K562 (cell line): ENCODE measurements around the gene MAS1L. TPM values are rescaled to one million over a fixed set of nuclear protein-coding genes. Genes with fewer than 3 reads are reported as not detected.

ENCODE experiments used
- ATAC-seq: fragments of 200-7000 bp; cut with Tn5 transposase; 3 replicates; pipeline ENCODE4 v1.9.1; 2020; ENCODE audit warnings: moderate library complexity
- BruUV-seq: library from RNA; stranded (reverse); fragments of 400-500 nt; replicated peaks from 2 replicates; lab custom pipeline; 2021; lab: Mats Ljungman, UMichigan
- CTCF ChIA-PET: fragments of 300-600 bp; formaldehyde crosslinking; extraction: SDS; loops from one replicate; lab custom pipeline; 2021; ENCODE audit warnings: low intra/inter-chr PET ratio; lab: Yijun Ruan, JAX
- POLR2A ChIA-PET: fragments of 300-600, 350-650 bp; sonication (Branson Sonifier 250); formaldehyde crosslinking; extraction: SDS; loops from one replicate; lab custom pipeline; 2021; ENCODE audit warnings: antibody characterized with exemption, inconsistent platforms; lab: Yijun Ruan, JAX
- DNase-seq, 4 experiments: peaks; one replicate each; pipeline versions ENCODE4 v3.0.0 to v3.0.0-alpha.2; 2011 to 2018; ENCODE audit warnings: low spot score in 3 of 4, mixed read lengths in 3 of 4; ENCODE audit errors: extremely low read depth in 1 of 4
- FAIRE-seq: peaks from 2 replicates; lab custom pipeline; 2011; peaks lifted over from hg19 to GRCh38; lab: Jason Lieb, UNC
- H2AFZ ChIP-seq: 2 replicates; pipeline ENCODE4 v1.6.0; 2011; ENCODE audit warnings: low read depth, low read length, control low read depth, inconsistent platforms
- H3K27ac ChIP-seq: fragments of 200-600 bp; 3 replicates; pipeline ENCODE4 v1.8.0; 2011; ENCODE audit warnings: low read depth, mild to moderate bottlenecking, control low read depth, inconsistent platforms, low read length, moderate library complexity, mixed read lengths; ENCODE audit errors: extremely low read depth
- H3K27me3 ChIP-seq, 2 experiments: fragments of 300-600 bp in 1 of 2; 2 replicates in 1 of 2; 3 replicates in 1 of 2; pipeline versions ENCODE4 v1.6.0 to v1.8.0; 2011; ENCODE audit warnings: inconsistent platforms in 2 of 2, low read length in 2 of 2, mild to moderate bottlenecking in 1 of 2, mixed read lengths in 1 of 2, moderate library complexity in 1 of 2; ENCODE audit not compliant: control insufficient read depth in 2 of 2, insufficient read depth in 2 of 2
- H3K36me3 ChIP-seq: fragments of 300-600 bp; 3 replicates; pipeline ENCODE4 v1.8.0; 2011; ENCODE audit warnings: mild to moderate bottlenecking, low read length, inconsistent platforms; ENCODE audit not compliant: control insufficient read depth, insufficient read depth
- H3K4me1 ChIP-seq, 2 experiments: fragments of 200-600 bp in 1 of 2; replicated peaks in 1 of 2; 2 replicates in 1 of 2; 3 replicates in 1 of 2; pipeline versions ENCODE4 v1.5.1 to v1.8.0; 2011; ENCODE audit warnings: inconsistent platforms in 2 of 2, low read length in 2 of 2, mild to moderate bottlenecking in 1 of 2, mixed read lengths in 1 of 2, moderate library complexity in 1 of 2; ENCODE audit not compliant: control insufficient read depth in 2 of 2, insufficient read depth in 2 of 2
- H3K4me2 ChIP-seq: 2 replicates; pipeline ENCODE4 v1.6.1; 2011; ENCODE audit warnings: low read length, control low read depth, inconsistent platforms, mixed read lengths; ENCODE audit not compliant: insufficient read depth
- H3K4me3 ChIP-seq: fragments of 200-600 bp; sonication (generic), shearing (Covaris generic); 2 replicates; pipeline ENCODE4 v1.5.1; 2016; ENCODE audit warnings: control low read depth, inconsistent platforms
- H3K79me2 ChIP-seq: fragments of 200-600 bp; 3 replicates; pipeline ENCODE4 v1.8.0; 2011; ENCODE audit warnings: low read length, inconsistent platforms; ENCODE audit not compliant: control insufficient read depth, insufficient read depth
- H3K9ac ChIP-seq, 2 experiments: 2 replicates each; pipeline versions ENCODE4 v1.6.0 to v1.6.1; 2011; ENCODE audit warnings: low read depth in 2 of 2, low read length in 2 of 2, control low read depth in 1 of 2, inconsistent platforms in 1 of 2, mild to moderate bottlenecking in 1 of 2, mixed read lengths in 1 of 2; ENCODE audit not compliant: insufficient read depth in 1 of 2
- H3K9me1 ChIP-seq: one replicate; pipeline ENCODE4 v1.6.0; 2011; ENCODE audit warnings: inconsistent platforms, mild to moderate bottlenecking, low read length, moderate library complexity; ENCODE audit not compliant: control insufficient read depth, insufficient read depth
- H3K9me3 ChIP-seq: replicated peaks from 2 replicates; pipeline ENCODE4 v1.5.1; 2011; ENCODE audit warnings: low read depth, low read length, inconsistent platforms; ENCODE audit not compliant: control insufficient read depth, insufficient read depth
- H4K20me1 ChIP-seq: replicated peaks from 2 replicates; pipeline ENCODE4 v1.6.1; 2011; ENCODE audit warnings: low read length, inconsistent platforms, mixed read lengths; ENCODE audit not compliant: control insufficient read depth, insufficient read depth
- HMG20B ChIP-seq: fragments of 250-450 bp; sonication (Bioruptor Pico); IDR thresholded peaks from 2 replicates; pipeline ENCODE4 v1.5.0; 2021; ENCODE audit warnings: mild to moderate bottlenecking
- KDM4B ChIP-seq, 2 experiments: fragments of 450-650 bp in 1 of 2; sonication (generic) in 1 of 2; IDR thresholded peaks; 2 replicates each; pipeline ENCODE4 v1.6.1; 2016 to 2017; ENCODE audit warnings: borderline replicate concordance in 2 of 2, antibody characterized with exemption in 1 of 2, low read depth in 1 of 2, mild to moderate bottlenecking in 1 of 2
- LEF1 ChIP-seq: fragments of 450-650 bp; IDR thresholded peaks from 2 replicates; pipeline ENCODE4 v1.6.1; 2016; ENCODE audit warnings: mild to moderate bottlenecking
- RAD51 ChIP-seq: fragments of 450-650 bp; IDR thresholded peaks from 2 replicates; pipeline ENCODE4 v1.7.1; 2016; ENCODE audit warnings: low read depth, mild to moderate bottlenecking, borderline replicate concordance
- SAP30 ChIP-seq: fragments of 200-600 bp; sonication (generic); IDR thresholded peaks from 2 replicates; pipeline ENCODE4 v1.6.1; 2012; ENCODE audit warnings: borderline replicate concordance, low read depth, mild to moderate bottlenecking, moderate library complexity, low read length, control low read depth, inconsistent platforms; ENCODE audit not compliant: insufficient read depth, poor library complexity, severe bottlenecking
- TCF3 ChIP-seq: sonication (generic); formaldehyde crosslinking; IDR thresholded peaks from 2 replicates; pipeline ENCODE4 v1.4.0; 2020; ENCODE audit warnings: mild to moderate bottlenecking, missing genetic modification reagents
- ZNF146 ChIP-seq: IDR thresholded peaks from one replicate; pipeline ENCODE4 v1.6.1; 2018; ENCODE audit warnings: missing compliant biosample characterization; ENCODE audit not compliant: unreplicated experiment
- WGBS: fragments of 100-300 bp; shearing (Covaris generic); methylation state at CpG from one replicate; pipeline ENCODE4 v1.1.6; 2016; ENCODE audit warnings: low coverage, mixed read lengths; ENCODE audit not compliant: insufficient coverage; ENCODE audit errors: missing lambda C conversion rate; 5-methylcytosine and 5-hydroxymethylcytosine counted together
- in situ Hi-C: fragments of 300-500 bp; cut with MboI; formaldehyde crosslinking; loops from 4 replicates; pipeline ENCODE4 v1.15.0; 2018; ENCODE audit warnings: inconsistent platforms, mixed read lengths
- intact Hi-C: fragments of 100-400 bp; cut with micrococcal nuclease; formaldehyde crosslinking; loops from 2 replicates; pipeline ENCODE4 v1.14.2; 2022
- polyA plus RNA-seq, 8 experiments: library from polyadenylated mRNA; depleted of rRNA in 4 of 8; stranded (reverse) in 5 of 8; unstranded in 3 of 8; fragments of >200 nt; fragmentation: Nextera tagmentation in 2 of 8; fragmentation: Illumina TruSeq in 1 of 8; extraction: Ambion mirVana in 2 of 8; extraction: Trizol in 1 of 8; gene quantifications; 2 replicates each; pipeline versions ENCODE4 v1.2.1 to v1.2.3, GENCODE V29; 2011 to 2014; ENCODE audit warnings: inconsistent platforms in 1 of 8, missing spikeins in 1 of 8
- total RNA-seq, 7 experiments: library from RNA; depleted of rRNA in 6 of 7; stranded (reverse); fragments of >200 nt in 6 of 7; fragmentation: Illumina TruSeq in 2 of 7; extraction: Trizol in 2 of 7; gene quantifications; 2 replicates each; pipeline versions ENCODE4 v1.2.1 to v1.2.3, GENCODE V29; 2011 to 2021; ENCODE audit warnings: low replicate concordance in 1 of 7
- TF ChIP-seq, protein P1 (sequence below): sonication (generic); formaldehyde crosslinking; IDR thresholded peaks from 2 replicates; pipeline ENCODE4 v1.8.1; 2023; ENCODE audit warnings: missing genetic modification reagents, mild to moderate bottlenecking, borderline replicate concordance

MAS1L gene
- total and polyA plus RNA-seq, 9 of the 15 experiments (the other 6 are each of a cell fraction or from before 2014, with no cell fraction given): not detected

DNA sequence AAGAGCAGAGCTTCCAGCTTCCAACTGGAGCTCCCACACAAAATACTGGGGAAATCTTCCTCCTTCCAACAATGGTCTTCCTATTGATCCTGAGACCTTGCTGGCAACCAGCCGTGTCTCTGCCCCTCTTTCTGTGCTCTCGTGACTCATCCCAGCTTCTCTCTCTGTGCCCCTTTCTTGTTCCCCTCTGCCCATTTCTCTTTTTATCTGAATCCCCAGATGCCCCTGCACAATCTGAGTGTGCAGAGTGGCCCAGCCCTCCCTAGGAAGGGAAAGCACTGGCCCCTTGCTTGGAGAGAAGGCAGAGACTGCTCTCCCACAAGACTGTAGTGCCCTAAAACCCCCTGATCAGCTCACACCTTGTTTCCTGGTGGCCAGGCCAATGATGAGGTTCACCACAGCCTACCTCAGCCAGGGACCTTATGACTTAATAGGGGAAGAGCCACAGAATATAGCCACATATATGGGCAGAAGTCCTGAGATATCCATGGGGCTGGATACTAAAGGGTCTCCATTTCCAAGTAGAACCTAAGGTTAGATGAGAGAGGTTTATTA lies 23.1 kb upstream of the MAS1L start (continued):
- TF ChIP-seq, protein P1, sequence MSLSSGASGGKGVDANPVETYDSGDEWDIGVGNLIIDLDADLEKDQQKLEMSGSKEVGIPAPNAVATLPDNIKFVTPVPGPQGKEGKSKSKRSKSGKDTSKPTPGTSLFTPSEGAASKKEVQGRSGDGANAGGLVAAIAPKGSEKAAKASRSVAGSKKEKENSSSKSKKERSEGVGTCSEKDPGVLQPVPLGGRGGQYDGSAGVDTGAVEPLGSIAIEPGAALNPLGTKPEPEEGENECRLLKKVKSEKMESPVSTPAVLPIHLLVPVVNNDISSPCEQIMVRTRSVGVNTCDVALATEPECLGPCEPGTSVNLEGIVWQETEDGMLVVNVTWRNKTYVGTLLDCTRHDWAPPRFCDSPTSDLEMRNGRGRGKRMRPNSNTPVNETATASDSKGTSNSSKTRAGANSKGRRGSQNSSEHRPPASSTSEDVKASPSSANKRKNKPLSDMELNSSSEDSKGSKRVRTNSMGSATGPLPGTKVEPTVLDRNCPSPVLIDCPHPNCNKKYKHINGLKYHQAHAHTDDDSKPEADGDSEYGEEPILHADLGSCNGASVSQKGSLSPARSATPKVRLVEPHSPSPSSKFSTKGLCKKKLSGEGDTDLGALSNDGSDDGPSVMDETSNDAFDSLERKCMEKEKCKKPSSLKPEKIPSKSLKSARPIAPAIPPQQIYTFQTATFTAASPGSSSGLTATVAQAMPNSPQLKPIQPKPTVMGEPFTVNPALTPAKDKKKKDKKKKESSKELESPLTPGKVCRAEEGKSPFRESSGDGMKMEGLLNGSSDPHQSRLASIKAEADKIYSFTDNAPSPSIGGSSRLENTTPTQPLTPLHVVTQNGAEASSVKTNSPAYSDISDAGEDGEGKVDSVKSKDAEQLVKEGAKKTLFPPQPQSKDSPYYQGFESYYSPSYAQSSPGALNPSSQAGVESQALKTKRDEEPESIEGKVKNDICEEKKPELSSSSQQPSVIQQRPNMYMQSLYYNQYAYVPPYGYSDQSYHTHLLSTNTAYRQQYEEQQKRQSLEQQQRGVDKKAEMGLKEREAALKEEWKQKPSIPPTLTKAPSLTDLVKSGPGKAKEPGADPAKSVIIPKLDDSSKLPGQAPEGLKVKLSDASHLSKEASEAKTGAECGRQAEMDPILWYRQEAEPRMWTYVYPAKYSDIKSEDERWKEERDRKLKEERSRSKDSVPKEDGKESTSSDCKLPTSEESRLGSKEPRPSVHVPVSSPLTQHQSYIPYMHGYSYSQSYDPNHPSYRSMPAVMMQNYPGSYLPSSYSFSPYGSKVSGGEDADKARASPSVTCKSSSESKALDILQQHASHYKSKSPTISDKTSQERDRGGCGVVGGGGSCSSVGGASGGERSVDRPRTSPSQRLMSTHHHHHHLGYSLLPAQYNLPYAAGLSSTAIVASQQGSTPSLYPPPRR (CRISPR knock-in tag): no peak

DNA sequence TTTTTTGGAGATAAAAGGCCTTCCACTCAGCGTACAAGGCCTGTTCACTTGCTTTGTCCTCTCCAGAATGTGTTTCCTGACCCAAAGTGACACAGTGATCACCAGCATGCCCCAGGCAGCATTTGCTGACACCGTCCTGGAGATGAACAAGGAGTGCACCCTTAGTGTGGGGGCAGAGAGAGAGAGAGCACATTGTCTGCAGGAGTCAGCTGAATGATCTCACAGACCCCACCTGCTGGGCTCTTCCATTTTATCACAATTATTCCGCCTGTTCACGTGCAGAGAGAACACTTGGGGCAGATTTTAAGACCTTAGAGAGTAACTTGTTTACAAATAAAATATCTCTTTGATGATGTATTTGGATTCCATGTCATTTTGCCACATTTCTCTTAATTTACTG lies 22.4 kb upstream of the MAS1L start:
- no TSS peak for BruUV-seq
- Histone ChIP-seq H4K20me1 (no peaks in the 10 kb centered on the region), H3K9me3 (no peaks in the 10 kb centered on the region), H3K79me2 (no peaks in the 10 kb centered on the region), H3K4me1 (no peaks in the 10 kb centered on the region), H3K27ac (no peak overlapping the region), H3K27me3 (peaks cover 9 to 53% of the 10 kb centered on the region in 2 experiments), H2AFZ (no peak overlapping the region), H3K4me3 (no peak overlapping the region), H3K4me2 (no peak overlapping the region), H3K36me3 (no peaks in the 10 kb centered on the region), H3K9ac (no peak overlapping the region), H3K9me1 (no peaks in the 10 kb centered on the region)
- intact Hi-C loops: no loop called here
- POLR2A ChIA-PET: no interaction called here
- in situ Hi-C loops: no loop called here
- CTCF ChIA-PET: no interaction called here
- WGBS: 1% methylated on average over 4 of the region's 4 CpGs
- peak in 3 of 4 experiments; percentile 29 to 41 (median 34) for DNase-seq
- ATAC-seq: peak; percentile 80
- FAIRE-seq: peak; percentile 35
- TF ChIP-seq KDM4B (IDR thresholded peaks at IDR 0.05; ENCODE audit: borderline replicate concordance in 2 of 2, low read depth in 1 of 2) (no peak), HMG20B (CRISPR knock-in tag) (no peak), ZNF146 (CRISPR knock-in tag) (no peak), TCF3 (CRISPR knock-in tag) (no peak), LEF1 (no peak), RAD51 (no peak), SAP30 (no peak)
